Transverse colon (tissue), 4 donors: ENCODE data around the gene SLC29A4. TPM values are rescaled to one million over a fixed set of nuclear protein-coding genes. Genes with fewer than 3 reads are reported as not detected.

Source experiments
- DNase-seq: peaks from one replicate; pipeline ENCODE4 v3.0.0-alpha.2; 2019
- H3K27ac ChIP-seq, 4 donors: fragments of 200-600 bp; sonication (generic); 2 replicates each; pipeline ENCODE4 v1.5.1; 2016 to 2018; ENCODE audit warnings: inconsistent platforms in 4 of 4
- H3K27me3 ChIP-seq: fragments of 200-600 bp; sonication (generic); 2 replicates; pipeline ENCODE4 v1.5.1; 2017; ENCODE audit warnings: inconsistent platforms
- H3K36me3 ChIP-seq, 4 donors: fragments of 200-600 bp; sonication (generic); 2 replicates each; pipeline ENCODE4 v1.5.1; 2017 to 2019; ENCODE audit warnings: inconsistent platforms in 4 of 4
- H3K4me1 ChIP-seq, 4 donors: fragments of 200-600 bp; sonication (generic); 2 replicates each; pipeline ENCODE4 v1.5.1; 2017 to 2020; ENCODE audit warnings: inconsistent platforms in 4 of 4
- H3K4me3 ChIP-seq, 4 donors: fragments of 200-600 bp; sonication (generic); 1 replicate in 1 of 4; 2 replicates in 3 of 4; pipeline versions ENCODE4 v1.5.1 to v1.6.1; 2017 to 2019; ENCODE audit warnings: inconsistent platforms in 4 of 4
- H3K9me3 ChIP-seq, 2 donors: fragments of 200-600 bp; sonication (generic); 2 replicates each; pipeline ENCODE4 v1.5.1; 2017 to 2019; ENCODE audit warnings: inconsistent platforms in 2 of 2
- EP300 ChIP-seq: sonication (generic); formaldehyde crosslinking; IDR thresholded peaks from one replicate; pipeline ENCODE4 v1.6.1; 2017; ENCODE audit warnings: antibody characterized with exemption, low read depth
- POLR2A ChIP-seq: fragments of 450-650 bp; IDR thresholded peaks from one replicate; pipeline ENCODE4 v1.6.1; 2016; ENCODE audit warnings: antibody characterized with exemption, mild to moderate bottlenecking, moderate library complexity
- POLR2AphosphoS5 ChIP-seq, 3 donors: sonication (generic); formaldehyde crosslinking; IDR thresholded peaks; one replicate each; pipeline ENCODE4 v1.6.1; 2016; ENCODE audit warnings: antibody characterized with exemption in 3 of 3
- WGBS, 2 donors: methylation state at CpG; one replicate each; pipeline ENCODE4 v1.1.5; 2018; ENCODE audit warnings: low coverage in 1 of 2; 5-methylcytosine and 5-hydroxymethylcytosine counted together
- in situ Hi-C, 4 donors: fragments of 200-750 bp; cut with MboI; loops; one replicate each; pipeline versions ENCODE4 v1.15.0 to v1.15.1; 2017; ENCODE audit warnings: low sequenced_read_pairs in 3 of 4, low pct_ligation_motif_present in 1 of 4, low pct_unique_long_range_greater_than_20kb in 1 of 4
- intact Hi-C: fragments of 100-400 bp; cut with DNase I; formaldehyde crosslinking; loops from one replicate; pipeline ENCODE4 v1.15.1; 2023; ENCODE audit warnings: low total_unique reads
- total RNA-seq, 4 donors: library from RNA; depleted of rRNA; stranded (reverse); fragments of >200 nt; gene quantifications; one replicate each; pipeline ENCODE4 v1.1.0, GENCODE V29; 2016
- TF ChIP-seq, protein P1 (sequence below), 5 experiments: fragments of 200-600 bp in 3 of 5; fragments of 450-650 bp in 2 of 5; sonication (generic) in 3 of 5; IDR thresholded peaks; 1 replicate in 2 of 5; 2 replicates in 3 of 5; pipeline ENCODE4 v1.5.1; 2016 to 2017; ENCODE audit warnings: antibody characterized with exemption in 5 of 5, inconsistent platforms in 3 of 5, mild to moderate bottlenecking in 2 of 5, moderate library complexity in 1 of 5

SLC29A4 gene
- total RNA-seq, 4 donors from 2014 or later: 0.60 to 36.3 (median 2.6) TPM

DNA sequence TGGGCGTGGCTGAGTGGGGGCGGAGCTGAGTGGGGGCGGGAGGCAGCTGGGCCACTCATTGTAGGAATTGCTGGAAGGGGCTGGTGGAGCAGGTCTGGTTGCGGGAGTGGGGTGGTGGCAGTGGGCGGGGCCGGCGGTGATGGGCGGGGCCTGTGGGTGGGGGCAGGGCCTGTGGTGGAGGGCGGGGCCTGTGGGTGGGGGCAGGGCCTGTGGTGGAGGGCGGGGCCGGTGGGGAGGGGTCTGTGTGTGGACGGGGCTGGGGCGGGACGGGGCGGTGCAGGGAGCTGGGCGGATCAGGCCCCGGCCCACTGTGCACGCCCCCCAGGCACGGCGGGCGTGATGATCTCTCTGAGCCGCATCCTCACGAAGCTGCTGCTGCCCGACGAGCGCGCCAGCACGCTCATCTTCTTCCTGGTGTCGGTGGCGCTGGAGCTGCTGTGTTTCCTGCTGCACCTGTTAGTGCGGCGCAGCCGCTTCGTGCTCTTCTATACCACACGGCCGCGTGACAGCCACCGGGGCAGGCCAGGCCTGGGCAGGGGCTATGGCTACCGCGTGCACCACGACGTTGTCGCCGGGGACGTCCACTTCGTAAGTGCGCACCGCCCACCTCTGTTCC lies 14.0 kb downstream of the SLC29A4 start:
- Histone ChIP-seq H3K4me1 (no peaks in the 10 kb centered on the region), H3K27me3 (peaks cover 12% of the 10 kb centered on the region), H3K36me3 (no peaks in the 10 kb centered on the region), H3K4me3 (peak overlapping the region in 1 of 4 donors; percentile 4), H3K27ac (no peak overlapping the region), H3K9me3 (no peaks in the 10 kb centered on the region)
- in situ Hi-C loops: no loop called here
- TF ChIP-seq POLR2AphosphoS5 (IDR thresholded peaks at IDR 0.05) (no peak), POLR2A (no peak), EP300 (no peak)
- TF ChIP-seq, protein P1, sequence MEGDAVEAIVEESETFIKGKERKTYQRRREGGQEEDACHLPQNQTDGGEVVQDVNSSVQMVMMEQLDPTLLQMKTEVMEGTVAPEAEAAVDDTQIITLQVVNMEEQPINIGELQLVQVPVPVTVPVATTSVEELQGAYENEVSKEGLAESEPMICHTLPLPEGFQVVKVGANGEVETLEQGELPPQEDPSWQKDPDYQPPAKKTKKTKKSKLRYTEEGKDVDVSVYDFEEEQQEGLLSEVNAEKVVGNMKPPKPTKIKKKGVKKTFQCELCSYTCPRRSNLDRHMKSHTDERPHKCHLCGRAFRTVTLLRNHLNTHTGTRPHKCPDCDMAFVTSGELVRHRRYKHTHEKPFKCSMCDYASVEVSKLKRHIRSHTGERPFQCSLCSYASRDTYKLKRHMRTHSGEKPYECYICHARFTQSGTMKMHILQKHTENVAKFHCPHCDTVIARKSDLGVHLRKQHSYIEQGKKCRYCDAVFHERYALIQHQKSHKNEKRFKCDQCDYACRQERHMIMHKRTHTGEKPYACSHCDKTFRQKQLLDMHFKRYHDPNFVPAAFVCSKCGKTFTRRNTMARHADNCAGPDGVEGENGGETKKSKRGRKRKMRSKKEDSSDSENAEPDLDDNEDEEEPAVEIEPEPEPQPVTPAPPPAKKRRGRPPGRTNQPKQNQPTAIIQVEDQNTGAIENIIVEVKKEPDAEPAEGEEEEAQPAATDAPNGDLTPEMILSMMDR (IDR thresholded peaks at IDR 0.05): no peak
- intact Hi-C loops: no loop called here
- WGBS, 2 donors: 62% methylated on average over 20 of the region's 48 CpGs; no CpG with 5 or more reads in 1 of the 2 donors
- no peak for DNase-seq

DNA sequence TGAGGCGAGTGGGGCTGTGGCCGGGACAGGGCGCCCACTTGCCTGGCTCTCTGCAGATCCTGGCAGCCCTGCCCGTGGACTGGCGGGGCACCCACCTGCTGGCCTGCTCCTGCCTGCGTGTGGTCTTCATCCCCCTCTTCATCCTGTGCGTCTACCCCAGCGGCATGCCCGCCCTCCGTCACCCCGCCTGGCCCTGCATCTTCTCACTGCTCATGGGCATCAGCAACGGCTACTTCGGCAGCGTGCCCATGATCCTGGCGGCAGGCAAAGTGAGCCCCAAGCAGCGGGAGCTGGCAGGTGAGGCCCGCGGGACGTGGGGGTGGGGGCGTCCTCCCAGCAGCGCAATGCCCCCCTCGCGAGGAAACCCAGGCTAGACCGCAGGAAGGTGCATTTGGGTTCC lies 17.6 kb downstream of the SLC29A4 start:
- no peak for DNase-seq
- H3K4me3 ChIP-seq: no peak overlapping the region
- TF ChIP-seq EP300 (no peak), POLR2A (no peak), POLR2AphosphoS5 (IDR thresholded peaks at IDR 0.05) (no peak)
- TF ChIP-seq, protein P1 (IDR thresholded peaks at IDR 0.05): no peak

DNA sequence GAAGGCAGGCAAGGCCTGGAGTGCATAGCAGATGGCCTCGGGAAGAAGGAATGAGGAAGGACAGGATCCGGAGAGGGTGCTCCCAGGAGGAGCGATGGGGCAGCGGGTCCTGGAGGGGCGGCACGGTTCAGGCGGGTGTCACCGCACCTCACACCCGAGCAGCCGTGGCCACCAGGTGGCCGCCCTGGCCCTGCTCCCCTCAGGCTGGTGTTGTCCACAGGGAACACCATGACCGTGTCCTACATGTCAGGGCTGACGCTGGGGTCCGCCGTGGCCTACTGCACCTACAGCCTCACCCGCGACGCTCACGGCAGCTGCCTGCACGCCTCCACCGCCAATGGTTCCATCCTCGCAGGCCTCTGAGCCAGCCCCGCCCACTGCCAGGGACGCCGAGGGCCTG lies 19.8 kb downstream of the SLC29A4 start:
- no peak for DNase-seq
- Histone ChIP-seq H3K27me3 (peaks cover 3% of the 10 kb centered on the region), H3K27ac (no peak overlapping the region), H3K9me3 (no peaks in the 10 kb centered on the region), H3K36me3 (peaks cover 0 to under 1% (median 0%) of the 10 kb centered on the region in 4 donors), H3K4me1 (peaks cover 0 to 4% (median 0%) of the 10 kb centered on the region in 4 donors), H3K4me3 (no peak overlapping the region)
- in situ Hi-C loops: no loop called here
- WGBS, 2 donors: 74 to 83% methylated on average over 4 to 25 of the region's 25 CpGs
- intact Hi-C loops: no loop called here
- TF ChIP-seq POLR2A (no peak), POLR2AphosphoS5 (IDR thresholded peaks at IDR 0.05) (no peak), EP300 (no peak)
- TF ChIP-seq, protein P1 (IDR thresholded peaks at IDR 0.05): no peak

More for the DNA sequence above, 17.6 kb downstream of the SLC29A4 start:
- intact Hi-C loops: no loop called here
- in situ Hi-C loops: no loop called here
- 93% methylated on average over 24 of the region's 24 CpGs; no CpG with 5 or more reads in 1 of the 2 donors for WGBS, 2 donors
- Histone ChIP-seq H3K27ac (no peak overlapping the region), H3K4me1 (no peaks in the 10 kb centered on the region), H3K36me3 (no peaks in the 10 kb centered on the region), H3K9me3 (no peaks in the 10 kb centered on the region), H3K27me3 (peaks cover 12% of the 10 kb centered on the region)

DNA sequence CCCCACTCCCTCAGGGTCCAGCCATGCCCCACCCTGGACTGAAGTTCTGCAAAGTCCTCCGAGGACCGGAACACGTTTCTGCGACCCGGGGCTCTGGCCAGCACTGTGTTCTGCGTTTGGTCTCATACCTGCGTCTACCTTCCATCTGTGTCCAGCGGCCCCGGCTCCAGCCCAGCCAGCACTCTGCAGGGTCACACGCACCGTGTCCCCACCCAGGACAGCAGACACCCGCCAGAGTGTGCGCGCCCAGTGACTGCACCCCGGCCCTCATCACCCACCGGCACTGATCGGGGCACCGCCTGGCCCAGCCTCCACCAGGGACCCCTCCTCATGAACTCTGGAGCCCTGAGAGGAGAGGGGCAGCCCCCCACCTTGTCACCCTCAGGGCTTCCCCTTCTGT lies 20.3 kb downstream of the SLC29A4 start:
- Histone ChIP-seq H3K27ac (no peak overlapping the region), H3K36me3 (peaks cover 0 to 5% (median 0%) of the 10 kb centered on the region in 4 donors), H3K27me3 (no peaks in the 10 kb centered on the region), H3K4me3 (no peak overlapping the region), H3K4me1 (peaks cover 0 to 6% (median 0%) of the 10 kb centered on the region in 4 donors), H3K9me3 (no peaks in the 10 kb centered on the region)
- in situ Hi-C loops (no loop called here), intact Hi-C loops (no loop called here)
- TF ChIP-seq, protein P1 (IDR thresholded peaks at IDR 0.05): no peak
- TF ChIP-seq POLR2A (no peak), EP300 (no peak), POLR2AphosphoS5 (IDR thresholded peaks at IDR 0.05) (no peak)
- WGBS, 2 donors: 90% methylated on average over 17 of the region's 18 CpGs; no CpG with 5 or more reads in 1 of the 2 donors
- DNase-seq: no peak
